ENCODE measurements around the gene RGL1. TPM values are rescaled to one million over a fixed set of nuclear protein-coding genes. Genes with fewer than 3 reads are reported as not detected.

The RGL1 gene
- total RNA-seq, 3 donors from 2014 or later = 6.2 to 29.8 (median 15.9) TPM

DNA sequence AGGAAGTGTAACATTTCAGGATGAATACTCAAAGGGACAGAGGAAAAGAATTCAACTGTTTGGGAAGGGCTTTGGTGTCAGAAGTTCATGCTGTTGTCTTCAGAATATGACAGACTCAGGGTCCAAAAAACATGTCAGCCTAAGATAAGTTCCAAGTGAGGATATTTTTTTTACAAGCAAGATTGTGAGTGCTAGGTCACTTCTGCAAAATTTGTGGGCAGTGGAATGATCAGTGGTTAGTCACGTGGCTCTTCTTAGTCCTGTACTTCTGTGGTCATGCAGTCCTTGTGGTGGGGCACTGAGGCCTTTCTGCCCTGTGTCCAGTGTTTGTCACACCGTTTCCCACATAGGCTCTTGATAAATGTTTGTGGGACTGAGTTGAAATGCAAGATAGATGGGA is 5.2 kb downstream of the RGL1 start:
- H3K4me3 ChIP-seq = no peak overlapping the region
- TF ChIP-seq, protein P1, sequence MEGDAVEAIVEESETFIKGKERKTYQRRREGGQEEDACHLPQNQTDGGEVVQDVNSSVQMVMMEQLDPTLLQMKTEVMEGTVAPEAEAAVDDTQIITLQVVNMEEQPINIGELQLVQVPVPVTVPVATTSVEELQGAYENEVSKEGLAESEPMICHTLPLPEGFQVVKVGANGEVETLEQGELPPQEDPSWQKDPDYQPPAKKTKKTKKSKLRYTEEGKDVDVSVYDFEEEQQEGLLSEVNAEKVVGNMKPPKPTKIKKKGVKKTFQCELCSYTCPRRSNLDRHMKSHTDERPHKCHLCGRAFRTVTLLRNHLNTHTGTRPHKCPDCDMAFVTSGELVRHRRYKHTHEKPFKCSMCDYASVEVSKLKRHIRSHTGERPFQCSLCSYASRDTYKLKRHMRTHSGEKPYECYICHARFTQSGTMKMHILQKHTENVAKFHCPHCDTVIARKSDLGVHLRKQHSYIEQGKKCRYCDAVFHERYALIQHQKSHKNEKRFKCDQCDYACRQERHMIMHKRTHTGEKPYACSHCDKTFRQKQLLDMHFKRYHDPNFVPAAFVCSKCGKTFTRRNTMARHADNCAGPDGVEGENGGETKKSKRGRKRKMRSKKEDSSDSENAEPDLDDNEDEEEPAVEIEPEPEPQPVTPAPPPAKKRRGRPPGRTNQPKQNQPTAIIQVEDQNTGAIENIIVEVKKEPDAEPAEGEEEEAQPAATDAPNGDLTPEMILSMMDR (IDR thresholded peaks at IDR 0.05) = no peak
- no peaks in the 10 kb centered on the region for H3K36me3 ChIP-seq (ENCODE audit: low read depth)
- DNase-seq = peak in 1 of 3 donors; percentile 22
- ATAC-seq = peak; percentile 38
- no peaks in the 10 kb centered on the region for H3K4me1 ChIP-seq (ENCODE audit: low read depth)
- H3K9me3 ChIP-seq = no peaks in the 10 kb centered on the region
- intact Hi-C loops (cut with DNase I, micrococcal nuclease) = no loop called here

DNA sequence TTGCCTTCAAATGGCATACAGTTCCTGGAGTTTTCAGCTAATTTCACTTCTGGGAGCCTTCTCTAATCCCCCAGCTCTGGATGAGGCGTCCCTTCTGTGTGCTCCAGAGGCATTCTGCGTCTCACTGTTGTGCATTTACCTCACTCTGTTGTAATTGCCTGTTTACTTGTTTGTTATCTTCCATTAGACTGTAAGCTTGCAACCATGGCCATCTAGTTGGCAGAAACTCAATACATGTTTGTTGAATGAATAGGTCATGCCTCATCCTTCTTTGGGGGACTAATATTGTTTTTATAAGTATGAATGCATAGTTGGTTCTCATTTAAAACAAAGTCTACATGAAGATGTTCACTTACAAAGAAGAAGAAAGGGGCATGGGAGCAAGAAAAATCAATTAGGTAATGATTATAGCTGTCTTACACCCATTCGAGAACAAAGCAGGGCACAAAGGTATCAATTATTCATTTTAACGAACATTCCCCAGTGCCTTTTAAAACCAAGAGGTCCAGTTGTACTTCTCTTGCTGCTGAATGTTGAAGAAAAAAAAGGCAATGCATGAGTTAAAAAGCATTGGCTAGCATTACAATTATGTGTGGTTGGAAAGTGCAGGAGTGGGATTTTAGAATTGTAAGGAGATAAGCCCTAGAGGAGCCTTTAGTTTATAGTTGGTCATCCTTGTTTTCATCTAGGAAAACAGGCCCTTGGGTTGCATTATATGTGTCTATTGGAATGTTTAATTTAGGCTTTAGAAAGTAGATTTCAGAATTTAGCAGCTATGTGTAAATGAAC is 6.0 kb downstream of the RGL1 start:
- Histone ChIP-seq H3K4me3 (no peak overlapping the region), H3K9me3 (no peaks in the 10 kb centered on the region), H3K4me1 (ENCODE audit: low read depth) (no peaks in the 10 kb centered on the region), H3K36me3 (ENCODE audit: low read depth) (no peaks in the 10 kb centered on the region)
- TF ChIP-seq, protein P1 (IDR thresholded peaks at IDR 0.05) = no peak
- intact Hi-C loops (cut with DNase I, micrococcal nuclease) = no loop called here
- ATAC-seq = no peak
- no peak for DNase-seq

DNA sequence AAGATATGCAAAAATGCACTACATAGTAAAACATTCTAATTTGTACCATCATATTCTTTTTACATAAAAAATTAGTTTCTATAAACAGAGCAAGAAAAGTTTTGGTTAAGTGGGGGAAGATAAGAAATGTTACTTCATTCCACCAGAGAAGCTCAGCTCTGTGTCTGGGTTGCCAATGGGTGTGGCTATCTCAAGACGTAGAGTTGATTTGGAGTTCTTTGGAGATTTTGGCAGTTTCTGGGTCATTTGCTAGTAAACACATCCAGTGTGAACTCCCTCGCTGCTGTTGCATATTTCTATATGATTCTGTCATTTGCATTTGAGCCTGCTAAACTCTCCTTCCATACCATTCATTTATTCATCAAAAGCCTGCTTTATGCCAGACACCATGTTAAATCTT is 7.2 kb downstream of the RGL1 start:
- DNase-seq (no peak), ATAC-seq (no peak)
- no peak overlapping the region for H3K4me3 ChIP-seq
- intact Hi-C loops (cut with DNase I, micrococcal nuclease) = no loop called here
- TF ChIP-seq, protein P1 (IDR thresholded peaks at IDR 0.05) = no peak
- no peaks in the 10 kb centered on the region for H3K4me1 ChIP-seq (ENCODE audit: low read depth)
- H3K36me3 ChIP-seq (ENCODE audit: low read depth) = no peaks in the 10 kb centered on the region
- H3K9me3 ChIP-seq = no peaks in the 10 kb centered on the region

DNA sequence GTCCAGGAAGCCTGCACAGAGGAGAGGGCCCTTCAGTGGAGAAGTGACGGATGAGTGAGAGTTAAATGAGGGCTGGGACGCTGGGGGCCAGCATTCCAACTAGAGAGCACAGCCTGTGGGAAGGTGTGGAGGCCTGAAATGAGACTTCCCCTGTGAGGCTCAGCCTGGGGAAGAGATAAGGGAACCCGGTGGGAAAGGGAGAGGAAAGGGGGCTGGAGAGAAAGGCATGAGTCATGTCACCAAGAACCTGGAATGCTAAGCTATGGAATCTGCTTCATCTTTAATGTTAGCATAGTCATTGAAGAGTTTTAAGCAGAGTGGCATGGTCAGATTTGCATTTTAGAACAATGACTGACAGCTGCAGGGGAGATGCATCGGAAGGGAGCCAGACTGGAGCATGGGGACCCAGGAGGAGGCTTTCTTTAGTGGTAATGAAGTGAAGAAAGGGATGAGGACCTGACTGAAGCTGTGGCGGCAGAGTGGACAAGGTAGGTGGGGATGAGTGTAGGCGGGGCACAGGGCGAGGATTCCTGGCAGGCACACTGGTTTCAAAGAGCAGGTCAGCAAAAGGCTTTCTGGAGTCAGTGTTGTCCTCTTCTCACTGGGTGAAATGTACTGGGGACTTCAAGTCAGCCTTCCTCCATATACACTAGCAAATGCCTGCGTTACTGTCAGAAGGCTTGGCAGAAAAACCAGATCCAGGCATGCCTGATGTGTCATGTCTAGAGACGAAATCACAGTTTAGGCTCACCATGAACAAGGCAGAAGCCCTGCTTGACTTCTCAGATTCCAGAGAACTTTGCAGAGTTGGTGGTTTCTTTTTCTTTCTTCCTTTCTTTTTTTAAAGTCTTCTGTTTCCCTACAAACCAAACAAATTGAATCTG is 8.0 kb downstream of the RGL1 start:
- Histone ChIP-seq H3K9me3 (no peaks in the 10 kb centered on the region), H3K4me1 (ENCODE audit: low read depth) (no peaks in the 10 kb centered on the region), H3K36me3 (ENCODE audit: low read depth) (no peaks in the 10 kb centered on the region), H3K4me3 (no peak overlapping the region)
- no peak for DNase-seq
- intact Hi-C loops (cut with DNase I, micrococcal nuclease) = no loop called here
- ATAC-seq = peak; percentile 9
- TF ChIP-seq, protein P1 (IDR thresholded peaks at IDR 0.05) = no peak

DNA sequence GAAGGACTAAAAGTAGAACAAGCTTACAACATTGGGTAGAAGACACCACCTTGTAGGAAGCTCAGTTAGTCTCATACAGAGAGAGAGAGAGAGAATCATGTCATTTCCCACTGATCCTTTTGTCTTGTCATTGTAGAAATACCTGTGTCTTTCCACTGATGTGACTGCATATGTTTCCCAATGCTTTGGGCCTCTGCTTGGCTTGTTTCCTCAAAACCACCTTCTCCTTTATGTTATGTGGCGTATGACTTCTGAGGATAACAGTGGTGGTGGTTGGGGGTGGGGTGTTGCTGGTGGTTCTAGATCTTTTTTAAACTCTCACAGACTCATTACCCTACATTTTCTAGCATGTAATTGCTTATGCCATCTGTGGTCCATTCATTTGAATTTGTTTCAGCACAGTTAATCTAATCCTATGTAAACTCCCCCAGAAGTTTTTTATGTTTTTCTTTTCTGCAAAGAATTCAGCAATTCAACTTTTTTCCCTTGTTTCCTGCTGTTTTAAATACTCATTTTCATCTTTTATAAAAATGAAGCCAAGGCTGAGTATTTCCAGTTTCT is 9.3 kb downstream of the RGL1 start:
- ATAC-seq (no peak), DNase-seq (no peak)
- Histone ChIP-seq H3K36me3 (ENCODE audit: low read depth) (no peaks in the 10 kb centered on the region), H3K4me1 (ENCODE audit: low read depth) (no peaks in the 10 kb centered on the region), H3K4me3 (no peak overlapping the region), H3K9me3 (no peaks in the 10 kb centered on the region)
- TF ChIP-seq, protein P1 (IDR thresholded peaks at IDR 0.05) = no peak
- intact Hi-C loops (cut with DNase I, micrococcal nuclease) = no loop called here

Measured in mucosa of descending colon (tissue), 3 donors.